ENCODE data around the gene MT1X.

MT1X gene

DNA sequence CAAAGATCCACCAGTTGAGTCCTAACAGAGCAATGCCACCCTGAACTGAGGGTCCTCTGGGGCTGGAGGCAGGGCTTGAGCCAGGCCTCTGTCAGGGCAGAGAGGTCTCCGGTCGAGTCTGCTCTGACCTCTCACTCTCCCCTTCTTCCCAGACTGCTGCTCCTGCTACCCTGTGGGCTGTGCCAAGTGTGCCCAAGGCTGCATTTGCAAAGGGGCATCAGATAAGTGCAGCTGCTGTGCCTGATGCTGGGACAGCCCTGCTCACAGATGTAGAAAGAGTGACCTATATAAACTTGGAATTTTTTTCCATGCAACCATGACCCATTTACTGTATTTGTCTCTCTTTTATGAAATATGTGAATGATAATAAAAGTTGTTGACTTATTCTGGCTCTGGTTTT is 33.0 kb upstream of the MT1X start:
- no peaks in the 10 kb centered on the region for H3K79me2 ChIP-seq (ENCODE audit: low read length)
- TF ChIP-seq EZH2 (optimal IDR thresholded peaks at IDR 0.05; ENCODE audit: low read depth, low read length) (no peak), EZH2phosphoT487 (IDR thresholded peaks at IDR 0.05; ENCODE audit: low read length) (no peak)
- TF ChIP-seq, protein P1, sequence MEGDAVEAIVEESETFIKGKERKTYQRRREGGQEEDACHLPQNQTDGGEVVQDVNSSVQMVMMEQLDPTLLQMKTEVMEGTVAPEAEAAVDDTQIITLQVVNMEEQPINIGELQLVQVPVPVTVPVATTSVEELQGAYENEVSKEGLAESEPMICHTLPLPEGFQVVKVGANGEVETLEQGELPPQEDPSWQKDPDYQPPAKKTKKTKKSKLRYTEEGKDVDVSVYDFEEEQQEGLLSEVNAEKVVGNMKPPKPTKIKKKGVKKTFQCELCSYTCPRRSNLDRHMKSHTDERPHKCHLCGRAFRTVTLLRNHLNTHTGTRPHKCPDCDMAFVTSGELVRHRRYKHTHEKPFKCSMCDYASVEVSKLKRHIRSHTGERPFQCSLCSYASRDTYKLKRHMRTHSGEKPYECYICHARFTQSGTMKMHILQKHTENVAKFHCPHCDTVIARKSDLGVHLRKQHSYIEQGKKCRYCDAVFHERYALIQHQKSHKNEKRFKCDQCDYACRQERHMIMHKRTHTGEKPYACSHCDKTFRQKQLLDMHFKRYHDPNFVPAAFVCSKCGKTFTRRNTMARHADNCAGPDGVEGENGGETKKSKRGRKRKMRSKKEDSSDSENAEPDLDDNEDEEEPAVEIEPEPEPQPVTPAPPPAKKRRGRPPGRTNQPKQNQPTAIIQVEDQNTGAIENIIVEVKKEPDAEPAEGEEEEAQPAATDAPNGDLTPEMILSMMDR (IDR thresholded peaks at IDR 0.05; ENCODE audit: low read length), result no peak
- no peak overlapping the region for H3K4me3 ChIP-seq (ENCODE audit: low read length)
- H4K20me1 ChIP-seq (ENCODE audit: insufficient read depth, low read length), result no peaks in the 10 kb centered on the region
- no peak overlapping the region for H3K9ac ChIP-seq (ENCODE audit: low read length)
- no peaks in the 10 kb centered on the region for H3K36me3 ChIP-seq (replicated peaks; ENCODE audit: insufficient read depth, low read length)
- peaks cover 54% of the 10 kb centered on the region for H3K27me3 ChIP-seq (replicated peaks; ENCODE audit: insufficient read depth, low read length)
- no peaks in the 10 kb centered on the region for H3K9me2 ChIP-seq (replicated peaks; ENCODE audit: insufficient read depth, low read length)
- no peaks in the 10 kb centered on the region for H3K9me3 ChIP-seq (replicated peaks; ENCODE audit: insufficient read depth, low read length)
- no peak overlapping the region for H3K27ac ChIP-seq (ENCODE audit: low read length)
- H2AFZ ChIP-seq (ENCODE audit: low read length), result no peak overlapping the region
- no peak for DNase-seq
- no peaks in the 10 kb centered on the region for H3K4me1 ChIP-seq (ENCODE audit: low read length)
- no peaks in the 10 kb centered on the region for H3F3A ChIP-seq (ENCODE audit: insufficient read depth, low read length)
- H3K4me2 ChIP-seq (ENCODE audit: low read depth, low read length), result no peak overlapping the region

DNA sequence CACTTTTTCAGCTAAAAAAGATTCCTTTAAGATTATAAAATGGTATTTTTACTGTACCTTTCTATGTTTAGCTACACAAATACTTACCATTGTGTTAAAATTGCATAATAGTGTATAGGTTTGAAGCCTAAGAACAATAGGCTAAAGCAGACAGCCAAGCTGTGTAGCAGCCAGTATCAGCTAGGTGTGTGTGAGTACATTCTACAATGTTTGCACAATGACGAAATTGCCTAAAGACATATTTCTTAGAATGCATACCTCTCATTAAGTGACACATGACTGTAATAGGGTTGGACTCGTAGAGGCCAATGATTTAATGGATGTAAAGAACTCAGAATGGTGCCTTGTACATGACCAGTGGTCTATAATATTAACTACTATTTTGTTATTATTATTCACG is 32.5 kb upstream of the MT1X start:
- H3K9me3 ChIP-seq (replicated peaks; ENCODE audit: insufficient read depth, low read length), result no peaks in the 10 kb centered on the region
- no peaks in the 10 kb centered on the region for H3K9me2 ChIP-seq (replicated peaks; ENCODE audit: insufficient read depth, low read length)

DNA sequence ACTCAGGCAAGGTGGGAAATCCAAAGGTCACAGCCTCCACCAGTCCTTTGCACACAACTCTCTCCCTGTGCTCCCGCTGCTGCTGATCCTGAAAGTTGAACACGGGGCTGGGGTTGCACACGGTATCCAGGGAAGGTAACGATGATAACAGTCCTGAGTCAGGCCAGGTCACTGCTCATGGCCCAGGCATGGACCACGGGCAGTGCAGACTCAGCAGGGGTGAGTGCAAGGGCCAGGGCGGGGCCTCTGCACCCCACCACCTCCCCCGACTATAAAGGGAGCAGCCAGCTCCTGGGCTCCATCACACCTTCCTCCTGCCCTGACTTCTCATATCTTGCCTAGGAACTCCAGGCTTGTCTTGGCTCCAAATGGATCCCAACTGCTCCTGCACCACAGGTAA is 30.7 kb upstream of the MT1X start, which contains the start of gene MT1B:
Gene MT1B, plus strand, starts transcription at position 301 of the 400 bp plus-strand sequence. Its CDS starts 68 bp downstream, at position 369.
- no peak for DNase-seq
- Histone ChIP-seq H3K36me3 (replicated peaks; ENCODE audit: insufficient read depth, low read length) (no peaks in the 10 kb centered on the region), H2AFZ (ENCODE audit: low read length) (no peak within 1 kb of the TSS), H3K9me2 (replicated peaks; ENCODE audit: insufficient read depth, low read length) (no peaks in the 10 kb centered on the region), H3K9me3 (replicated peaks; ENCODE audit: insufficient read depth, low read length) (no peaks in the 10 kb centered on the region), H3K4me1 (ENCODE audit: low read length) (no peaks in the 10 kb centered on the region), H3K79me2 (ENCODE audit: low read length) (no peaks in the 10 kb centered on the region), H3K27me3 (replicated peaks; ENCODE audit: insufficient read depth, low read length) (peaks cover 50% of the 10 kb centered on the region), H3F3A (ENCODE audit: insufficient read depth, low read length) (no peaks in the 10 kb centered on the region), H3K9ac (ENCODE audit: low read length) (no peak within 1 kb of the TSS), H3K4me2 (ENCODE audit: low read depth, low read length) (no peak within 1 kb of the TSS), H3K27ac (ENCODE audit: low read length) (no peak within 1 kb of the TSS), H3K4me3 (ENCODE audit: low read length) (no peak within 1 kb of the TSS), H4K20me1 (ENCODE audit: insufficient read depth, low read length) (no peaks in the 10 kb centered on the region)
- TF ChIP-seq EZH2 (optimal IDR thresholded peaks at IDR 0.05; ENCODE audit: low read depth, low read length), result no peak
- TF ChIP-seq, protein P1 (IDR thresholded peaks at IDR 0.05; ENCODE audit: low read length), result no peak
- TF ChIP-seq EZH2phosphoT487 (IDR thresholded peaks at IDR 0.05; ENCODE audit: low read length), result no peak

More for the DNA sequence above, 32.5 kb upstream of the MT1X start:
- H3K79me2 ChIP-seq (ENCODE audit: low read length), result no peaks in the 10 kb centered on the region
- H4K20me1 ChIP-seq (ENCODE audit: insufficient read depth, low read length), result no peaks in the 10 kb centered on the region
- peaks cover 49% of the 10 kb centered on the region for H3K27me3 ChIP-seq (replicated peaks; ENCODE audit: insufficient read depth, low read length)
- H3K4me3 ChIP-seq (ENCODE audit: low read length), result no peak overlapping the region
- no peak overlapping the region for H3K27ac ChIP-seq (ENCODE audit: low read length)
- no peak overlapping the region for H2AFZ ChIP-seq (ENCODE audit: low read length)
- H3K9ac ChIP-seq (ENCODE audit: low read length), result no peak overlapping the region
- no peaks in the 10 kb centered on the region for H3F3A ChIP-seq (ENCODE audit: insufficient read depth, low read length)
- H3K4me1 ChIP-seq (ENCODE audit: low read length), result no peaks in the 10 kb centered on the region
- H3K36me3 ChIP-seq (replicated peaks; ENCODE audit: insufficient read depth, low read length), result no peaks in the 10 kb centered on the region
- H3K4me2 ChIP-seq (ENCODE audit: low read depth, low read length), result no peak overlapping the region
- no peak for DNase-seq
- TF ChIP-seq EZH2 (optimal IDR thresholded peaks at IDR 0.05; ENCODE audit: low read depth, low read length) (no peak), EZH2phosphoT487 (IDR thresholded peaks at IDR 0.05; ENCODE audit: low read length) (no peak)
- TF ChIP-seq, protein P1 (IDR thresholded peaks at IDR 0.05; ENCODE audit: low read length), result no peak

Measured in MM.1S (cell line).